Measurements from ENCODE around the gene PTX3. TPM values are rescaled to one million over a fixed set of nuclear protein-coding genes. Genes with fewer than 3 reads are reported as not detected.

The PTX3 gene
- polyA plus RNA-seq (ENCODE audit: insufficient read length in 4 of 4) = 10 to 100 TPM in 1 of 4 donors, 1 to 10 TPM in 3; 3.1 to 18.1 (median 5.7) TPM

- DNase-seq (ENCODE audit: low read depth in 4 of 4, low spot score in 3 of 4) = peak in 3 of 4 donors; percentile 12 to 50 (median 39)
These were observed at the start of gene PTX3 for GRCh38 chr3:157436583-157437291. Gene PTX3 (plus strand): TSS chr3:157436850. CDS start chr3:157436934, 84 bp downstream.

- peak in 1 of 4 donors; percentile 32 for DNase-seq (ENCODE audit: low read depth in 4 of 4, low spot score in 3 of 4)
These were observed 48.8 kb upstream of the PTX3 start for GRCh38 chr3:157387708-157388435.

- no peak for DNase-seq (ENCODE audit: low read depth in 4 of 4, low spot score in 3 of 4)
These were observed 47.7 kb upstream of the PTX3 start for GRCh38 chr3:157388976-157389375.

GRCh38 chr3:157390713-157391515 lies 45.7 kb upstream of the PTX3 start:
- no peak for DNase-seq (ENCODE audit: low read depth in 4 of 4, low spot score in 3 of 4)

GRCh38 chr3:157392104-157392503 lies 44.5 kb upstream of the PTX3 start:
- no peak for DNase-seq (ENCODE audit: low read depth in 4 of 4, low spot score in 3 of 4)

GRCh38 chr3:157393113-157393512 lies 43.5 kb upstream of the PTX3 start:
- no peak for DNase-seq (ENCODE audit: low read depth in 4 of 4, low spot score in 3 of 4)

- no peak for DNase-seq (ENCODE audit: low read depth in 4 of 4, low spot score in 3 of 4)
These were observed 42.2 kb upstream of the PTX3 start for GRCh38 chr3:157394411-157394810.

GRCh38 chr3:157398598-157398997 lies 38.1 kb upstream of the PTX3 start:
- DNase-seq (ENCODE audit: low read depth in 4 of 4, low spot score in 3 of 4) = no peak

- no peak for DNase-seq (ENCODE audit: low read depth in 4 of 4, low spot score in 3 of 4)
These were observed 32.3 kb upstream of the PTX3 start for GRCh38 chr3:157404381-157404780.

GRCh38 chr3:157405457-157405856 lies 31.2 kb upstream of the PTX3 start:
- no peak for DNase-seq (ENCODE audit: low read depth in 4 of 4, low spot score in 3 of 4)

GRCh38 chr3:157406394-157406793 lies 30.3 kb upstream of the PTX3 start:
- DNase-seq (ENCODE audit: low read depth in 4 of 4, low spot score in 3 of 4) = no peak

- DNase-seq (ENCODE audit: low read depth in 4 of 4, low spot score in 3 of 4) = no peak
These were observed 28.9 kb upstream of the PTX3 start for GRCh38 chr3:157407769-157408168.

GRCh38 chr3:157408499-157409149 lies 28.0 kb upstream of the PTX3 start:
- no peak for DNase-seq (ENCODE audit: low read depth in 4 of 4, low spot score in 3 of 4)

GRCh38 chr3:157409516-157409915 lies 27.1 kb upstream of the PTX3 start:
- no peak for DNase-seq (ENCODE audit: low read depth in 4 of 4, low spot score in 3 of 4)

- DNase-seq (ENCODE audit: low read depth in 4 of 4, low spot score in 3 of 4) = no peak
These were observed 25.7 kb upstream of the PTX3 start for GRCh38 chr3:157410945-157411344.

- no peak for DNase-seq (ENCODE audit: low read depth in 4 of 4, low spot score in 3 of 4)
These were observed 24.3 kb upstream of the PTX3 start for GRCh38 chr3:157412323-157412855.

GRCh38 chr3:157414861-157415260 lies 21.8 kb upstream of the PTX3 start:
- no peak for DNase-seq (ENCODE audit: low read depth in 4 of 4, low spot score in 3 of 4)

- DNase-seq (ENCODE audit: low read depth in 4 of 4, low spot score in 3 of 4) = no peak
These were observed 20.1 kb upstream of the PTX3 start for GRCh38 chr3:157416347-157417087.

GRCh38 chr3:157417247-157417646 lies 19.4 kb upstream of the PTX3 start:
- no peak for DNase-seq (ENCODE audit: low read depth in 4 of 4, low spot score in 3 of 4)

GRCh38 chr3:157418104-157418503 lies 18.5 kb upstream of the PTX3 start:
- no peak for DNase-seq (ENCODE audit: low read depth in 4 of 4, low spot score in 3 of 4)
